Kidney epithelial cell (primary cell): ENCODE data around the gene SFMBT2. TPM values are rescaled to one million over a fixed set of nuclear protein-coding genes. Genes with fewer than 3 reads are reported as not detected.

Experiments
- DNase-seq: peaks from one replicate; pipeline ENCODE4 v3.0.0-alpha.2; 2010; ENCODE audit warnings: low read depth
- H3K27me3 ChIP-seq: 2 replicates; pipeline ENCODE4 v1.6.0; 2011; ENCODE audit warnings: low read length; ENCODE audit not compliant: control insufficient read depth, insufficient read depth
- H3K36me3 ChIP-seq: 2 replicates; pipeline ENCODE4 v1.5.1; 2011; ENCODE audit warnings: low read length; ENCODE audit not compliant: control insufficient read depth, insufficient read depth
- H3K4me3 ChIP-seq: 2 replicates; pipeline ENCODE4 v1.5.1; 2011; ENCODE audit warnings: low read depth, mild to moderate bottlenecking, control low read depth, low read length
- CTCF ChIP-seq: IDR thresholded peaks from 2 replicates; pipeline ENCODE4 v1.5.1; 2011; ENCODE audit warnings: mild to moderate bottlenecking, moderate library complexity, low read length, control low read depth, inconsistent platforms; ENCODE audit not compliant: insufficient read depth, poor library complexity, severe bottlenecking
- total RNA-seq: library from RNA; depleted of rRNA; stranded (reverse); fragments of >200 nt; gene quantifications from 2 replicates; pipeline ENCODE4 v1.2.3, GENCODE V29; 2015

Gene SFMBT2
- total RNA-seq, 1 donor from 2014 or later: 3.1 TPM

GRCh38 chr10:7117177-7117799, 293.5 kb downstream of the SFMBT2 start:
- Histone ChIP-seq H3K27me3 (no peaks in the 10 kb centered on the region), H3K36me3 (no peaks in the 10 kb centered on the region), H3K4me3 (no peak overlapping the region)
- no peak for TF ChIP-seq CTCF
- DNase-seq: no peak

DNA sequence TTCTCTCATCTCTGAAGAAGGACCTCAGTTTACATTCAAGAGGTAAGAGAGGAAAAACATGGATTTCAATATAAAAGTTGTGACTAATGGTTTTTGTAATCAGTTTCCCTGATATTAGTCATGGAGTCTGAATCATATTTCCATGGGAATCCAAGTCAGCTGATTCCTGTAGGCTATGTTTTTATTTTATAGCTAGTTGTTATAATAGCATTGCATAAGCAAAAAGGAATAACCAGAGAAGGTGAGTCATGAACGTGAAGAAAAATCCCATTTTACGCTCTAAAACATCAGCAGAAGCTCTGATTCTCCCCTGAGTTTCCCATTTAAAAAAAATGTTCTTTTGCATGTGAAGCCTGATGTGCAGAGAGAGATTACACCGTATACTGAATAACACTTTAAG, 299.3 kb downstream of the SFMBT2 start:
- no peaks in the 10 kb centered on the region for H3K36me3 ChIP-seq
- H3K4me3 ChIP-seq: no peak overlapping the region
- DNase-seq: no peak
- TF ChIP-seq CTCF: no peak
- no peaks in the 10 kb centered on the region for H3K27me3 ChIP-seq

DNA sequence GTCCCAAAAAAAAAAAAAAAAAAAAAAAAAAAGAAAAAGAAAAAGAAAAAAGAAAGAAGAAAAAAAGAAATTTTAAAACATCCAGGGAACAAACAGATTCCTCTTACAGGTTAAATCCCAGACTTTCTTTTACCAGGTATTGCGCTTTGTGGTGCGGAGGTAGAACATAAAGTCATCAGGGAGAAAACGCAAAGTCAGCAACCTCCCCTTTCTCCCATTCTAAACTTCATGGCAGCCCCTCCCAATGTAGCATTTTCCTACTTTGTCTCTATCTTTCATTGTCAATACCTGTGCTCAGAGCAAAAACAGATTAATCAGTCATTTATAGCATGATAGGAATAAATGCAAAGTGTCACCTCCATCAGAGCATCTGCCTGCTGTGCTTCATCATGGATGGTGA, 299.7 kb downstream of the SFMBT2 start:
- DNase-seq: no peak

More for the DNA sequence above, 299.7 kb downstream of the SFMBT2 start:
- TF ChIP-seq CTCF: no peak
- Histone ChIP-seq H3K27me3 (no peaks in the 10 kb centered on the region), H3K36me3 (no peaks in the 10 kb centered on the region), H3K4me3 (no peak overlapping the region)
